HUES6 (cell line): Measurements from ENCODE around the gene SZRD1.

Source experiments
- H3K27ac ChIP-seq: 2 replicates; pipeline ENCODE4 v1.7.0; 2013; ENCODE audit warnings: low read depth, mild to moderate bottlenecking, low read length, inconsistent platforms
- H3K27me3 ChIP-seq: 2 replicates; pipeline ENCODE4 v1.6.1; 2013; ENCODE audit warnings: low read length; ENCODE audit not compliant: control insufficient read depth, insufficient read depth
- H3K36me3 ChIP-seq: 2 replicates; pipeline ENCODE4 v1.6.1; 2013; ENCODE audit warnings: low read length; ENCODE audit not compliant: control insufficient read depth, insufficient read depth
- H3K4me1 ChIP-seq: 2 replicates; pipeline ENCODE4 v1.6.1; 2013; ENCODE audit warnings: low read length; ENCODE audit not compliant: control insufficient read depth, insufficient read depth
- H3K4me3 ChIP-seq: 2 replicates; pipeline ENCODE4 v1.5.1; 2013; ENCODE audit warnings: low read depth, low read length
- H3K9ac ChIP-seq: one replicate; pipeline ENCODE4 v1.6.1; 2013; ENCODE audit warnings: mild to moderate bottlenecking, low read length
- H3K9me3 ChIP-seq: 2 replicates; pipeline ENCODE4 v1.6.1; 2013; ENCODE audit warnings: low read depth, low read length; ENCODE audit not compliant: control insufficient read depth, insufficient read depth

SZRD1 gene

DNA sequence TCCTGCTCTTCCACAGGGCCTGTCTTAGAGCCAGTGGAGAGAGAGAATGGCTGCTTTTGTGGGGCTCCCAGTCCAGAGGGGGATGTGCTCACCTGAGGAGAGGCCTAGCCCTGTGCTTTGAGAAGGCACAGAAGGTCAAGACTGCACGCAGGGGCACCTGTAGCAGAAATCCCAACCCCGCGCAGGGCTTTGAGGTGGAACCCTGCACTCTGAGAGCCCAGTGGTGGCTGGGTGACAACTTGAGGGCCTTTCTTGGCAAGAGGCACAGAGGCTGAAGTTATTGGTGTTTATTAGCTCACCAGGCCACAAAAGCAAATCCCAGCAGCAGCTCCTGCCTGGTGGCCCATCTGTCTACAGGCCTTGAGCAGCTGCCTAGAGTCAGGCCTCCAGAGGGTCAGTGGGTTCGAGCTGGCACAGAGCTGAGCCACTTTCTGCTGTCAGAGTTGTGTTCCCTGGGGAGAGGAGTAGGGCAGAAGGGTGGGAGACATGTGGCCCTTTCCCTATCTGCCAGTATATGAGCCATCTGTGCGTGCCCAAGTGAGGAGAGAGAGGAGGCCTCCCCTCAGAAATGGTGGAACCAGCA, 31.4 kb downstream of the SZRD1 start:
- no peaks in the 10 kb centered on the region for H3K27me3 ChIP-seq
- no peak overlapping the region for H3K4me3 ChIP-seq
- no peak overlapping the region for H3K9ac ChIP-seq
- H3K4me1 ChIP-seq = peaks cover 4% of the 10 kb centered on the region; the same call in 1 of the 2 replicates
- no peak overlapping the region for H3K27ac ChIP-seq
- H3K9me3 ChIP-seq = no peaks in the 10 kb centered on the region
- H3K36me3 ChIP-seq = peaks cover 51% of the 10 kb centered on the region

DNA sequence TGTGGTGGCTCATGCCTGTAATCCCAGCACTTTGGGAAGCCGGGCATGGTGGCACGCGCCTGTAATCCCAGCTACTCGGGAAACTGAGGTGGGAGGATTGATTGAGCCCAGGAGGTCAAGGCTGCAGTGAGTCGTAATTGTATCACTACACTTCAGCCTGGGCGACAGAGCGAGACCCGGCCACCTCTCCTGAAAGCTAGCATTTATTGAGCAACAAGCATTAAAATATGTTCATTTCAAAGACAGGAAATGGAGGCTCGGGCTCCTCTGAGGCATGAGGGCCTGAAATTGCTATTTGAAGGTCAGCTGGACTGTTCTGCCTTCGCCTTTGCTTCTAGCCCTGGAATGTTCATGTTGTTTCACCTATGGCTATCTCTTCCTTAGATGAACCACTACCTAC, 35.7 kb downstream of the SZRD1 start:
- no peaks in the 10 kb centered on the region for H3K9me3 ChIP-seq
- H3K9ac ChIP-seq = no peak overlapping the region
- H3K27me3 ChIP-seq = no peaks in the 10 kb centered on the region
- H3K4me3 ChIP-seq = no peak overlapping the region
- H3K36me3 ChIP-seq = peaks cover 12% of the 10 kb centered on the region
- no peaks in the 10 kb centered on the region for H3K4me1 ChIP-seq
- no peak overlapping the region for H3K27ac ChIP-seq

DNA sequence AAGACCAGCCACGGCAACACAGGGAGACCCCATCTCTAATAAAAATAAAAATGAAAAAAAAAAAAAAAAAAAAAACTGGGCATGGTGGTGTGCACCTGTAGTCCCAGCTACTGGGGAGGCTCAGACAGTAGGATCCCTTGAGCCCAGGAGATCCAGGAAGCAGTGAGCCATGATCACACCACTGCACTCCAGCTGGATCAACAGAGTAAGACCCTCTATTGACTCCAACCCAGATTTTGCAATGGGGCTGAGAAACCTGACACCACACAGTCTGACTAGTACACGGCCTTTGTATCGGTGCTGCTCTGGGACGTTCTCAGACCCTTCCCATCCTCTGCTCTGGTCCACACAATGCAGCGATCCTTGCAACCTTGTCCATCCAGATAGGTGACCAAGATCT, 38.4 kb downstream of the SZRD1 start:
- no peak overlapping the region for H3K9ac ChIP-seq
- H3K27ac ChIP-seq = no peak overlapping the region
- H3K27me3 ChIP-seq = no peaks in the 10 kb centered on the region
- no peaks in the 10 kb centered on the region for H3K36me3 ChIP-seq
- H3K4me3 ChIP-seq = no peak overlapping the region
- H3K9me3 ChIP-seq = no peaks in the 10 kb centered on the region
- H3K4me1 ChIP-seq = no peaks in the 10 kb centered on the region

DNA sequence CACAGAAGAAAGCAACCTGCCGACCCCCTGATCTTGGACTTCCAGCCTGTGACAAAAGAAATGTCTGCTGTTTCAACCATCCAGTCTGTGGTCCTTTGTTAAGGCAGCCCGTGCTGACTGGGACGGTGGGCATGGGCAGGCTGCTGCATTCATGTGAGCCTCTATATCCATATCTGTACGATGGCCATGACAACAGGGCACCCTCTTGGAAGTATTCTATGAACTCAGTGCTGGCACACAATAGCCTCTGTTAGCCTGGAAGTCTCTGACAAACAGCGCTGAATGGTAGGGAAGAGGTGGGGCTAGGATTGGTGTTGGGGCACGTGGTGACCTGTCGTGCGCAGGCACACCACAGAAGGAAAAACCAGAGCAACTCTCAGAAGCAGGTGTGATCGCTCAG, 39.8 kb downstream of the SZRD1 start:
- Histone ChIP-seq H3K4me3 (no peak overlapping the region), H3K9me3 (no peaks in the 10 kb centered on the region), H3K27ac (no peak overlapping the region), H3K36me3 (no peaks in the 10 kb centered on the region), H3K27me3 (no peaks in the 10 kb centered on the region), H3K4me1 (no peaks in the 10 kb centered on the region), H3K9ac (no peak overlapping the region)

DNA sequence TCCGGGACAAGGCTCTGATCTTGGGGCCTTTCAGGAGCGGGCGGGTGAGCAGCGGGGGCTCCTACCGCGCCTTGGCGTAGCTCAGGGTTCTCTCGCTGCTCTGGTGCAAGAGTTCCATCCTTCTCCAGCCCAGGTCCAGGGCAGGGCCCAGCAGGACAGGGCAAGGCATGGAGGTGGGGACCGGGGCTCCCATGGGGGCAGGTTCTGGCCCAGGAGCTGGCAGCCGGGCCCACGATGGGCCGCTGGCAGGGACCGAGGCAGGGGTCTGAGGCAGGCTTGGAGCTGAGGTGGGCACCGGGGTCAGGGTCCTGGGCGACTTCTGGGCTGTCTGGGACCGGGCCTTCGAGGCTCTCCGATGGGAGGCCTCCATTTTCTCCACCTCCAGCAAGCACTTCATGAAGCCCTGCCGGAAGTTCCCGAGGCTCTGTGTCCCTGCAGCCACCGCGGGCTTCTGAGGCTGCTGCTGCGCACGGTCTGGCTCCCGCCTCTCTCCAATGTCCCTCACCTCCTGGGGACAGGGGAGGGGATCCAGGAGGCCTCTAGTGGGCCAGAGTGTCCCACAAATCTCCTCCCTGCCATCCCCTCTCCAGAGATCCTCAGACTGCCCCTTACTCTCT, 42.6 kb downstream of the SZRD1 start:
- no peak overlapping the region for H3K4me3 ChIP-seq
- no peak overlapping the region for H3K27ac ChIP-seq
- H3K9ac ChIP-seq = no peak overlapping the region
- H3K4me1 ChIP-seq = no peaks in the 10 kb centered on the region
- H3K9me3 ChIP-seq = no peaks in the 10 kb centered on the region
- no peaks in the 10 kb centered on the region for H3K36me3 ChIP-seq
- H3K27me3 ChIP-seq = no peaks in the 10 kb centered on the region

DNA sequence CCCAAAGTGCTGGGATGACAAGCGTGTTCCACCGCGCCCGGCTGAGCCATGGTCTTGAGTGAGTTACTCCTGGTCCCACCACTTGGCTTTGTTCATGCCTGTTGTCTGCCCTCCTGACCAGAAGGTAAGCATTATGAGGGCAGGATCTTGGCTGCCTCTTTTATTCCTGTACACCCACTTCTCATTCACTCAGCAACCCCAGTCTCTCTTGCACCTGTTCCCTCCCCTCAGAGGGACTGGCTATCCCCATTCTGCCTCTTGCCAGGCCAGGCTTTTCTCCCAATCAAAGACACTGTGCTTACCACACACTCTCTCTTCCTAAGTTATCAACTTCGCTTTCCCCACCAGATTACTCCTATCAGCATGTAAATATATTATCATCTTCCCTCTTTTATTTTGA, 43.8 kb downstream of the SZRD1 start:
- Histone ChIP-seq H3K36me3 (no peaks in the 10 kb centered on the region), H3K4me1 (no peaks in the 10 kb centered on the region), H3K27ac (no peak overlapping the region), H3K4me3 (no peak overlapping the region), H3K27me3 (no peaks in the 10 kb centered on the region), H3K9me3 (no peaks in the 10 kb centered on the region), H3K9ac (no peak overlapping the region)

DNA sequence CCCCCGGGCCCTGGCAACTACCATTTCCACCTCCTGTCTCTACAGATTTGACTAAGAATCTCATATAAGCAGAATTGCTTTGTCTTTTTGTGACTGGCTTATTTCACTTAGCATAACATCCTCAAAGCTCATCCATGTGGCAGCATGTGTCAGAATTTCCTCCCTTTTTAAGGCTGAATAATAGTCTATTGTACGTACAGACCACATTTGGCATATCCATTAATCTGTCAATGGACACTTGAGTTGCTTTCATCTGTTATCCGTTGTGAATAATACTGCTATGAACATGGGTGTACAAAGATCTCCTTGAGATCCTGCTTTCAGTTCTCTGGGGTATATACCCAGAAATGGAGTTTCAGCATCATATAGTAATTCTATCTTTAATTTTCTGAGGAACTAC, 46.1 kb downstream of the SZRD1 start:
- no peaks in the 10 kb centered on the region for H3K27me3 ChIP-seq
- no peaks in the 10 kb centered on the region for H3K36me3 ChIP-seq
- no peak overlapping the region for H3K27ac ChIP-seq
- no peak overlapping the region for H3K4me3 ChIP-seq
- no peak overlapping the region for H3K9ac ChIP-seq
- no peaks in the 10 kb centered on the region for H3K9me3 ChIP-seq
- H3K4me1 ChIP-seq = no peaks in the 10 kb centered on the region

DNA sequence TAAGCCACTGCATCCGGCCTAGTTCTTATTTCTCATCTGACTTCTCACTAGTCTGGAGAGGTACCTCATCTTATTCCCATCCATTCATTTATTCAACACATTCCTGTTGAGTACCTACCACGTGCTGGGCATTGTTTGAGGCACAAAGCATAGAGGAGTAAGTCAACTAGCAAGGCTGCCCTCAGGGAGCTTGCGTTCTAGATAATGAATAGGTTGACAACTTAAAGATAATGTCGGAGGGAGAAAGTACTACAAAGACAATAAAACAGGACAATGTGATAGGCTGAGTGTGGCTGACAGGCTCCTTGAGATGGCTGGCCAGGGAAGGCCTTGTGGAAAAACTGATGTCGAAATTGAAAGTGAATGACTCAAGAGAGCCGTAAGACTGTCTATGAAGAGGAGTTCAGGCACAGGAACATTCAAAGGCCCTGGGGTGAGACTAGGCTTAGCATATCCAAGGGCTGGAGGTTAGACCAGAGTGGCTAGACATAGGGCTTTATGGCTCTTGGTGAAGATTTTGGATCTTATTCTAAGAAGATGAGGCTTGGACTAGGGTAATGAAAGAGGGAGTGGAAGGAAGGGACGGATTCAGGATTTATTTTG, 51.9 kb downstream of the SZRD1 start:
- H3K9me3 ChIP-seq = no peaks in the 10 kb centered on the region
- no peaks in the 10 kb centered on the region for H3K4me1 ChIP-seq
- no peaks in the 10 kb centered on the region for H3K36me3 ChIP-seq
- no peak overlapping the region for H3K4me3 ChIP-seq
- H3K27me3 ChIP-seq = no peaks in the 10 kb centered on the region
- no peak overlapping the region for H3K27ac ChIP-seq
- no peak overlapping the region for H3K9ac ChIP-seq

DNA sequence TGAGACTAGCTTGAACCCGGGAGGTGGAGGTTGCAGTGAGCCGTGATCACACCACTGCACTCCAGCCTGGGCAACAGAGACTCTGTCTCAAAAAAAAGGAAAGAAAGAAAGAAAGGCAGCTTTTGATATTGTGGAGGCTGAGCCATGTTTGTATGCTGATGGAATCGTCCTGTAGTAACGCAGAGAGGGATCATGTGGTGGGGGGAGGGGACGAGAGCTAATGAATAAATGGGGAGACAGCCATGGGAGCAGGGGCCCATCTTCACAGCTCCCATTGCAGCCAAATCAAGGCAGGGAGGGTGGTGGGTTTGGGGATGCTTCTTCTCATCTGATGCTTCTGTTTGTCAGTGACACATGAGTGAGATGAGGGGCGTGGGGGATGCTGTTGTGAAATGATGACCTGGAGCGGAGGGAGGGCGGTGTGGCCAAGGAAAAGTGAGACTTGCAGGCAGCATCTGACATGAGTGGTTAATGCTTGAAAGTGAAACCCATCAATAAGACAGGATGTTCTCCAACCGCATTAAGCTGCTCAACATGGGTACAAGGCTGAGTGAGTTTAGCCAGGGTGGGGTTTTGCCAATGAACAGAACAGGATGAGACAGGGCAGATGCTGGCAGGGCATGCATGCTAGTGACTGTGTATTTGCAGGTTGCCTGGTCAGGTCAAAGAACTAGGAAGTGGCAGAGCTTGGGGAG, 53.5 kb downstream of the SZRD1 start:
- H3K27ac ChIP-seq = no peak overlapping the region
- H3K4me3 ChIP-seq = no peak overlapping the region
- H3K9me3 ChIP-seq = no peaks in the 10 kb centered on the region
- no peaks in the 10 kb centered on the region for H3K36me3 ChIP-seq
- no peaks in the 10 kb centered on the region for H3K4me1 ChIP-seq
- no peak overlapping the region for H3K9ac ChIP-seq
- no peaks in the 10 kb centered on the region for H3K27me3 ChIP-seq

DNA sequence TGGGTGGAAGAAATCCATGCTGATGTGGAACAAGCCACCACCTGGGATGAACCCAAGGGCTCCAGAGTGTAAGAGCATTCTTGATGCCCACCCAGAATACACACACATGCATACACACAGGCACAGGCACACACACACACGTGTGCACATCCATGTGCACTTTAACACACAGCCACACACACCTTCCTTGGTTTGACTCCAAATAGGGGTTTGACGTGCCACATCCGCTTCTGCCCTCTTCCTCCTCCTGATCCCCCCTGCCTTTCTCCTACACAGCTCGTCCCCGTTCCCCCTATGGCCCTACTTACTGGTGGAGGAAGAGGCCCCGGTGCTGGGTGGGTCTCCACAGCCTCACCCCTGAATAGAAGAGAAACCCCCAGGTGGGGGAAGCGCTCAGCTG, 54.2 kb downstream of the SZRD1 start:
- Histone ChIP-seq H3K9ac (no peak overlapping the region), H3K36me3 (no peaks in the 10 kb centered on the region), H3K4me3 (no peak overlapping the region), H3K9me3 (no peaks in the 10 kb centered on the region), H3K4me1 (no peaks in the 10 kb centered on the region), H3K27ac (no peak overlapping the region), H3K27me3 (no peaks in the 10 kb centered on the region)

DNA sequence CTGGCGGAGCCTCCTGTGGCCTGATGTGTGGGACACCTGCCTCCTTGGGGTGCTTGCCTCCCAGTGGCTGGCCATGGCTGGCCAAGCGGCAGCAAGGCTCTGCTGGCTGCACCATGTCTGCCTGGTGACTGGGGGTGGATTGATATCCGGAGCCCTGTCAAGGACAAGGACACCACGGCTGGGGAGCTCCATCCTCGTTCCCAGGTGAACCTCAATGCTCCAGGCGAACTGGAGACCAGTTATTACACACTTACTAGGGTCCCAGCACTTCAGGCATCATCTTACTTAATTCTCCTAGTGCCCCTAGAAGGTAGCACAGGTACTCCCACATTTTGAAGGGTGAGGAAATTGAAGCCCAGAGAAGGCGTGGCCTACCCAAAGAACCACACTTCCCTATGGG, 55.0 kb downstream of the SZRD1 start:
- Histone ChIP-seq H3K4me1 (no peaks in the 10 kb centered on the region), H3K9me3 (no peaks in the 10 kb centered on the region), H3K36me3 (no peaks in the 10 kb centered on the region), H3K4me3 (no peak overlapping the region), H3K9ac (no peak overlapping the region), H3K27ac (no peak overlapping the region), H3K27me3 (no peaks in the 10 kb centered on the region)
